NB4 (cell line): Measurements from ENCODE around the gene NMT1.

Experiments used
- DNase-seq: peaks from one replicate; pipeline ENCODE4 v3.0.0; 2010; ENCODE audit warnings: low read depth
- H3K4me3 ChIP-seq: one replicate; pipeline ENCODE4 v1.5.1; 2011; ENCODE audit warnings: mild to moderate bottlenecking, low read depth, low read length, moderate library complexity
- CTCF ChIP-seq: IDR thresholded peaks from one replicate; pipeline ENCODE4 v1.5.1; 2012; ENCODE audit warnings: low read depth, low read length
- MAX ChIP-seq: IDR thresholded peaks from 2 replicates; pipeline ENCODE4 v1.6.1; 2011; ENCODE audit warnings: low read depth, low read length
- MYC ChIP-seq: IDR thresholded peaks from 2 replicates; pipeline ENCODE4 v1.6.1; 2011; ENCODE audit warnings: low read depth, low read length
- POLR2A ChIP-seq: IDR thresholded peaks from 2 replicates; pipeline ENCODE4 v1.6.1; 2011; ENCODE audit warnings: mild to moderate bottlenecking; ENCODE audit not compliant: insufficient read length; ENCODE audit errors: extremely low read depth

Gene NMT1

GRCh38 chr17:45101883-45102811, 41.0 kb downstream of the NMT1 start:
- no peak overlapping the region for H3K4me3 ChIP-seq
- DNase-seq: no peak
- no peak for TF ChIP-seq MAX
- TF ChIP-seq CTCF: no peak
- TF ChIP-seq MYC: no peak
- TF ChIP-seq POLR2A: no peak

DNA sequence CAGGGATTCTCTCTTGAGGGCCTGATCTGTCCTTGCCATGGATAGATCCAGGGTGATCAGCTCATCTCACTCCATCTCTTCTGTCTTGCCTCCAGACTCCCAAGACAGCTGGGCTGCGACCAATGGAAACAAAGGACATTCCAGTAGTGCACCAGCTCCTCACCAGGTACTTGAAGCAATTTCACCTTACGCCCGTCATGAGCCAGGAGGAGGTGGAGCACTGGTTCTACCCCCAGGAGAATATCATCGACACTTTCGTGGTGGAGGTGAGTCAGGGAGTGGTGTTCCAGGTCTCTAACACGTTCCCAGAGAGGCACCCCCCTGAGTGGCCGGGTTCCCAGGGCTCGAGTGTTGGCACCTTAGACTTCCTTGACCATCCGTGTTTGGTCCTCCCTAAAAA, 41.7 kb downstream of the NMT1 start:
- TF ChIP-seq POLR2A (no peak), CTCF (no peak), MYC (no peak), MAX (no peak)
- H3K4me3 ChIP-seq: no peak overlapping the region
- DNase-seq: no peak

- no peak overlapping the region for H3K4me3 ChIP-seq
- no peak for TF ChIP-seq CTCF
- TF ChIP-seq POLR2A: no peak
- TF ChIP-seq MAX: no peak
- TF ChIP-seq MYC: no peak
- DNase-seq: no peak
These were observed 42.2 kb downstream of the NMT1 start for GRCh38 chr17:45103269-45103795.

- H3K4me3 ChIP-seq: no peak overlapping the region
- DNase-seq: no peak
- TF ChIP-seq CTCF: no peak
- no peak for TF ChIP-seq MAX
- no peak for TF ChIP-seq POLR2A
These were observed 42.9 kb downstream of the NMT1 start for GRCh38 chr17:45104029-45104428.

- no peak for DNase-seq
- no peak overlapping the region for H3K4me3 ChIP-seq
- TF ChIP-seq CTCF: no peak
- TF ChIP-seq MYC: no peak
- TF ChIP-seq POLR2A: no peak
- no peak for TF ChIP-seq MAX
These were observed 43.4 kb downstream of the NMT1 start for GRCh38 chr17:45104497-45104896.
